Measurements from ENCODE around the gene CTBP1.
A peak's percentile ranks its signal among the peaks of the same experiment; 100 is the strongest.

The CTBP1 gene

GRCh38 chr4:1218634-1219565 is 30.0 kb downstream of the CTBP1 start:
- Mint-ChIP-seq H3K4me3 (no peak overlapping the region), H3K36me3 (ENCODE audit: low read depth) (peaks cover 40% of the 10 kb centered on the region), H3K27ac (peak overlapping the region; percentile 25 to 35 (median 33)), H3K9me3 (no peaks in the 10 kb centered on the region), H3K27me3 (ENCODE audit: low read depth) (no peaks in the 10 kb centered on the region), H3K4me1 (peaks cover 25% of the 10 kb centered on the region)
- no peak for TF ChIP-seq CTCF (IDR thresholded peaks at IDR 0.05; ENCODE audit: unreplicated experiment in 3 of 3)

DNA sequence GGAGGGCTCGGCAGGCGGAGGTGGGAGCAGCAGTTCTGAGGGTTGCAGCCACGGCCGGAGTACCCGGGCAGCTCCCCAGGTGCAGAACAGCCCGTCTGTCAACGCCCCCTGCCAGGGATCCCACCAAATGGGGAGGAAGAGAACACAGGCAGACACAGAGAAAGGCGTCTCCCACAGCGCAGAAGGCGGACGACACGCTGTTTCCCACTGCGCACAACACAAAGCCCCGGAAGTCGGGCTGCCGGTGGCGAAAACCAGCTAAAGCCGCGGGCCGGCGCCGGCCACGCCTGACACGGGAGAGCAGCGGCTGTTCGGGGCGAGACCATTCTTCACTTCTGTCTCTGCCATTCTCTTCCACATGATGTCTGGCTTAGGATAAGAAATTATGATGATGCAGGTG is 31.6 kb downstream of the CTBP1 start:
- Mint-ChIP-seq H3K4me1 (peaks cover 25% of the 10 kb centered on the region), H3K36me3 (ENCODE audit: low read depth) (peaks cover 40% of the 10 kb centered on the region), H3K9me3 (no peaks in the 10 kb centered on the region), H3K27me3 (ENCODE audit: low read depth) (no peaks in the 10 kb centered on the region), H3K4me3 (no peak overlapping the region), H3K27ac (peak overlapping the region; percentile 14 to 70 (median 36))
- no peak for TF ChIP-seq CTCF (IDR thresholded peaks at IDR 0.05; ENCODE audit: unreplicated experiment in 3 of 3)

DNA sequence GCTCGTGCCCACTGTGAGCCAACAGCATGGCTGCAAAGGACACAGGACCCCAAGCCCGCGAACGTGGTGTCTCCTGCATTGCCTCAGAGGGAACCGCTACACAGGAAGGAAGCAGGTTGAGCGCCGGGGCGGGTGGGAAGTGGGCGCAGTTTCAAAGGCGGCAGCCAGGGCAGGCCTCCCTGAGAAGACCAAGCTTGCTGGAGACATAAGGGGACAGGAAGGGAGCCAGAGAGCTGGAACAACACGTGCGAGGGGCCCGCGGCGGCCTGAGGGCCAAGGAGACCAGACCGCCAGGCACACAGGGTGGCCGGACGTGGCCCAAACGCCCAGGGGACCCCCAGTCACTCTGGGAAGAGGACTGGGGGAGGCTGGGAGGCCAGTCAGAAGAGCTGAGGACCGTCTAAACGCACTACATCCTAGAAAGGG is 32.0 kb downstream of the CTBP1 start:
- no peak for TF ChIP-seq CTCF (IDR thresholded peaks at IDR 0.05; ENCODE audit: unreplicated experiment in 3 of 3)
- peaks cover 27% of the 10 kb centered on the region for H3K4me1 Mint-ChIP-seq
- no peak overlapping the region for H3K27ac Mint-ChIP-seq
- H3K27me3 Mint-ChIP-seq (ENCODE audit: low read depth): no peaks in the 10 kb centered on the region
- H3K36me3 Mint-ChIP-seq (ENCODE audit: low read depth): peaks cover 41% of the 10 kb centered on the region
- no peak overlapping the region for H3K4me3 Mint-ChIP-seq
- no peaks in the 10 kb centered on the region for H3K9me3 Mint-ChIP-seq

DNA sequence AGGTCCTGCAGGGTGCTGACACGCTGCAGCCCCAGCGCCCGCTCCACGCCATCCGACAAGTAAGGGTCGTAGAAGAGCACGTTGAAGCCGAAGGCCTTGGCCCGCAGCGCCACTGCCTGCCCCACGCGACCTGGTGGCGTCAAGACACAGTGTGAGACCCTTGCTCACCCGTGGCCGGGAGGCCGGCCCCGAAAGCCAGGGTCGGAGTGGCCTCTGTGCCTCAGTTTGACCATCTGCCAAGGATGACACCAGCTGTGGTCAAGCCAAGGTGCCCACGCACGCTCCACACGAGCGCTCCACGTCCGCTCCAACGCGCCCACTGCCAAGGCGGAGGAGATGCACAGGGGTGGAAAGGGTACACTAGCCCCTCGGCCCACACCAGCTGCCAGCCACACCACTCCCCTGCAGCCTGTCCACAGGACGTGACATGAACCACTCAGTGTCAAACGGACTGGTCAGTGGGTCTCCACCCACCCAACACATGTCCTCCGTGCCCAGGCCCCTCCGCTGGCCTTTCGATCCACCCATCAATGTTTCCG is 32.8 kb downstream of the CTBP1 start:
- H3K27ac Mint-ChIP-seq: no peak overlapping the region
- peaks cover 37% of the 10 kb centered on the region for H3K36me3 Mint-ChIP-seq (ENCODE audit: low read depth)
- H3K4me1 Mint-ChIP-seq: peaks cover 31% of the 10 kb centered on the region
- no peak overlapping the region for H3K4me3 Mint-ChIP-seq
- no peaks in the 10 kb centered on the region for H3K27me3 Mint-ChIP-seq (ENCODE audit: low read depth)
- no peak for TF ChIP-seq CTCF (IDR thresholded peaks at IDR 0.05; ENCODE audit: unreplicated experiment in 3 of 3)
- H3K9me3 Mint-ChIP-seq: no peaks in the 10 kb centered on the region

GRCh38 chr4:1215141-1216075 is 33.5 kb downstream of the CTBP1 start:
- Mint-ChIP-seq H3K4me1 (peaks cover 29% of the 10 kb centered on the region), H3K4me3 (no peak overlapping the region), H3K36me3 (ENCODE audit: low read depth) (peaks cover 29% of the 10 kb centered on the region), H3K27ac (peak overlapping the region; percentile 29 to 77 (median 71)), H3K9me3 (no peaks in the 10 kb centered on the region), H3K27me3 (ENCODE audit: low read depth) (no peaks in the 10 kb centered on the region)
- no peak for TF ChIP-seq CTCF (IDR thresholded peaks at IDR 0.05; ENCODE audit: unreplicated experiment in 3 of 3)
